Spinal cord (tissue), 10 donors: ENCODE results near the gene HSPH1. TPM values are rescaled to one million over a fixed set of nuclear protein-coding genes. Genes with fewer than 3 reads are reported as not detected.
A peak's percentile ranks its signal among the peaks of the same experiment; 100 is the strongest.
"Not testable (repeated sequence)": the region's sequence is repeated elsewhere in the genome, so short reads cannot be mapped to it uniquely, and the experiment has no call there.

ENCODE experiments used
- DNase-seq, 6 donors: peaks; one replicate each; pipeline versions ENCODE4 v3.0.0 to v3.0.0-alpha.2; 2013 to 2015; ENCODE audit warnings: low spot score in 6 of 6, low read depth in 4 of 6
- H3K27ac ChIP-seq: one replicate; pipeline ENCODE4 v1.5.1; 2013; ENCODE audit warnings: low read depth, low read length, control low read depth
- H3K27me3 ChIP-seq: one replicate; pipeline ENCODE4 v1.6.1; 2013; ENCODE audit warnings: low read length; ENCODE audit not compliant: control insufficient read depth, insufficient read depth
- H3K36me3 ChIP-seq: one replicate; pipeline ENCODE4 v1.6.1; 2013; ENCODE audit warnings: low read length; ENCODE audit not compliant: control insufficient read depth, insufficient read depth
- H3K4me1 ChIP-seq: one replicate; pipeline ENCODE4 v1.6.1; 2013; ENCODE audit warnings: low read length; ENCODE audit not compliant: control insufficient read depth, insufficient read depth
- H3K4me3 ChIP-seq: one replicate; pipeline ENCODE4 v1.5.1; 2013; ENCODE audit warnings: low read depth, low read length, control low read depth
- H3K9me3 ChIP-seq: one replicate; pipeline ENCODE4 v1.6.1; 2013; ENCODE audit warnings: low read length; ENCODE audit not compliant: control insufficient read depth, insufficient read depth
- whole genome bisulfite sequencing: methylation state at CpG from one replicate; pipeline ENCODE4 v1.1.5; 2013; ENCODE audit warnings: missing lambda C conversion rate; ENCODE audit not compliant: insufficient coverage; 5-methylcytosine and 5-hydroxymethylcytosine counted together
- polyA plus RNA-seq, 2 donors: library from polyadenylated mRNA; unstranded; fragments of 120-200 nt; gene quantifications; one replicate each; pipeline ENCODE4 v1.2.1, GENCODE V29; 2013; ENCODE audit not compliant: insufficient read length in 2 of 2
- total RNA-seq, 2 donors: library from RNA; depleted of rRNA in 1 of 2; stranded (reverse); fragments of 120-200 nt in 1 of 2; fragments of >200 nt in 1 of 2; gene quantifications; one replicate each; pipeline versions ENCODE4 v1.2.3 to v1.2.4, GENCODE V29; 2013 to 2014
- donor health status: healthy.

The HSPH1 gene
- total and polyA plus RNA-seq, 4 donors = 77.2 to 182 (median 158) TPM

- no peak for DNase-seq
- Histone ChIP-seq H3K9me3 (no peaks in the 10 kb centered on the region), H3K27me3 (no peaks in the 10 kb centered on the region), H3K4me3 (no peak overlapping the region), H3K36me3 (no peaks in the 10 kb centered on the region), H3K27ac (no peak overlapping the region), H3K4me1 (peaks cover 3% of the 10 kb centered on the region)
- whole genome bisulfite sequencing = no CpG with 5 or more reads among the region's 3 CpGs
Measured at GRCh38 chr13:31105856-31106255, 55.8 kb downstream of the HSPH1 start.

- peak in 1 of 6 donors; percentile 61 for DNase-seq
- no peaks in the 10 kb centered on the region for H3K9me3 ChIP-seq
- 91% methylated on average over 3 of the region's 6 CpGs for WGBS
- H3K4me1 ChIP-seq = no peaks in the 10 kb centered on the region
- no peaks in the 10 kb centered on the region for H3K36me3 ChIP-seq
- H3K27me3 ChIP-seq = no peaks in the 10 kb centered on the region
- no peak overlapping the region for H3K4me3 ChIP-seq
- H3K27ac ChIP-seq = no peak overlapping the region
Measured at GRCh38 chr13:31105020-31105795, 56.5 kb downstream of the HSPH1 start.

DNA sequence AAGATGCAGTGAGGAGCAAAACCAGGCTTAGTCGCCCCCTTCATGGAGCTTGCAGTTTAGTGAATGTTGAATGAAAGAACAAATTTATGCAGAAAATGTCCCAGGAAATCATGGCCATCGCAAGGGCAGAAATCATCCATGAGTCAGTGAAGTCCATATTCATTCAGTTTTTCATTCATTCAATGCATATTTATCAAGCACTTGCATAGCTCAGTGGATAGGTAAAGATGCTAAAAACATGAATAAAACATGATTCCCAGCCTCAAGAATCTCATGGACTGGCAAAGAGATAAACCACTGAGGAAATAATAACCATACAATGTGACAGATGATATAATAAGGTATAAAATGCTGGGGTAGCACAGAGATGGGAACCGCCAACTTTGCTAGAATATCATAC lies 58.8 kb downstream of the HSPH1 start:
- H3K27me3 ChIP-seq = no peaks in the 10 kb centered on the region
- no peaks in the 10 kb centered on the region for H3K4me1 ChIP-seq
- DNase-seq = no peak
- no peak overlapping the region for H3K4me3 ChIP-seq
- WGBS = 100% methylated on average over 1 of the region's 3 CpGs
- H3K27ac ChIP-seq = no peak overlapping the region
- no peaks in the 10 kb centered on the region for H3K9me3 ChIP-seq
- no peaks in the 10 kb centered on the region for H3K36me3 ChIP-seq

DNA sequence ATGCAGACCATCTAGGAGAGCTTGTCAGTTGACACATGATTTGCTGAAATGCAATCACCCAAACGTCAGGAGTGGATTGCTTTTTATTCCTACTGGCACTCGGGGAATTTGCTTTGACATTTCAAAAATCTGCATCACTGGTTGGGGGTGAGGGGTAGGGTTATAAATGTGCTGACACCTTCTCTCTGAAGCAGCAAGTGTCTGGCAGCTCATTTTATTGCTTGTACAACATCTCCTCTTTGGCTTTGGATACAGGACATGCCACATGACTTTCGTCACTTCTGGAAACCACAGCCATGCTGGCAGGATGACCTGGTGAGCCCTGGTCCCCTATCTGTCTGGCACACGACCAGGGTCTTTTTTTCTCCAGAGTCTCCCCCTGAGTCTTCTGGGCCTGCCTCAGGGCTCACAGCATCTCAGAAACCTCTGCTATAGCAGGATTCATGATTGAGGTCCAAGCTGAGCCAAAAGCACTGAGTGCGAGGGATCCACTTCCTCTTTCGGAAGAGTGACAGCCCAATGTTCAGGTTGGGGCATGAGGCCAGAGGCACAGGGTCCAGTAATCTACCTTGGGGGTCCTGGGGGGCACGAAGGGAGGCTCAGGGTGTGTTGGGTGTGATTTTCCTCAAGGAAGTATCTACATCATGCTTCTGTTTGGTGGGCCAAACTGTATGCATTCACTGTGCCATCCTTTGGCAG lies 60.1 kb downstream of the HSPH1 start:
- no peaks in the 10 kb centered on the region for H3K9me3 ChIP-seq
- no peaks in the 10 kb centered on the region for H3K4me1 ChIP-seq
- H3K4me3 ChIP-seq = no peak overlapping the region
- no peaks in the 10 kb centered on the region for H3K36me3 ChIP-seq
- WGBS = 70% methylated on average over 5 of the region's 7 CpGs
- H3K27ac ChIP-seq = no peak overlapping the region
- no peaks in the 10 kb centered on the region for H3K27me3 ChIP-seq
- peak in 1 of 6 donors; percentile 23 for DNase-seq

DNA sequence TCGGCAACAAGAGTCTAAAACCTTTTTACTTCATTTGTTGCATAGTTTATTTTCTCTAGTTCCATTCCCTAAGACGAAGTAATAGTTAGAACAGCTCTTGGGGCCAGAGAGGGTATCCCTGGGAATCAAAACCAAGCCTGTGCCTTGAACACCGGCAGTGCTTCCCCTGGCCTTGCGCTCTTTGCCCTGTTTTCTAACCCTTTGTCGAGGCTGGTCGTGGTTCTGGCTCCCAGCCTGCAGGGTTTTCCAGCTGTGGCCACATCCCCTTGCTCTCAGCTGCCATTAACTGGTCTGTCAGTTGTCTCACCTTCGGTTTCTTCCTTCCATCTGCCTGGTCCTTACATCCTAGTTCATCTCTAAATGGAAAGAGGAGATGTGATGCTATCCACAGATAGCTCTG lies 61.0 kb downstream of the HSPH1 start:
- 68% methylated on average over 5 of the region's 7 CpGs for WGBS
- Histone ChIP-seq H3K27ac (no peak overlapping the region), H3K9me3 (no peaks in the 10 kb centered on the region)

DNA sequence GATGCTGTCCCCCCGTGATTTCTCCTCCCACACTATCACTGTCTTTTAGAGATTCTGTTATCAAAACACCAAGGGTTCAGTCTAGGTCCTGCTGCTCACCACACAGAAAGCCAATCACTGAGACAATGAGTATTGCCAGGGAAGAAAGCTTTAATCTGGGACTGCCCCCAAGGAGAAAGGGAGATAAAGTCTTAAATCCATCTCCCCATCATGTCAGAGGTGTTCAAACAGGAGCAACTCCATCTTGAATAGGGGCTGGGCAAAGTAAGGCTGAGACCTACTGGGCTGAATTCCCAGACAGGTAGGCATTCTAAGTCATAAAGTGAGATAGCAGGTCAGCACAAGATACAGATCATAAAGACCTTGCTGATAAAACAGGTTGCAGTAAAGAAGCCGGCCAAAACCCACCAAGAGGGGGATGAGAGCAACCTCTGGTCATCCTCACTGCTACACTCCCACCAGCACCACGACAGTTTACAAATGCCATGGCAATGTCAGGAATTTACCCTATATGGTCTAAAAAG lies 63.7 kb downstream of the HSPH1 start:
- H3K9me3 ChIP-seq, H3K27me3 ChIP-seq, H3K4me1 ChIP-seq, H3K36me3 ChIP-seq, H3K27ac ChIP-seq, H3K4me3 ChIP-seq, DNase-seq: not testable (repeated sequence)
- WGBS = 71% methylated on average over 1 of the region's 3 CpGs

More for the DNA sequence above, 61.0 kb downstream of the HSPH1 start:
- Histone ChIP-seq H3K4me3 (no peak overlapping the region), H3K27me3 (no peaks in the 10 kb centered on the region), H3K36me3 (no peaks in the 10 kb centered on the region), H3K4me1 (no peaks in the 10 kb centered on the region)
- DNase-seq = no peak

GRCh38 chr13:31096654-31097302 lies 64.9 kb downstream of the HSPH1 start:
- DNase-seq = no peak
- no peaks in the 10 kb centered on the region for H3K27me3 ChIP-seq
- WGBS = 87% methylated on average over 8 of the region's 10 CpGs

GRCh38 chr13:31094331-31095015 lies 67.2 kb downstream of the HSPH1 start:
- Histone ChIP-seq H3K27ac (no peak overlapping the region), H3K27me3 (no peaks in the 10 kb centered on the region)
- WGBS = 82% methylated on average over 5 of the region's 6 CpGs

More at GRCh38 chr13:31096654-31097302, 64.9 kb downstream of the HSPH1 start:
- Histone ChIP-seq H3K4me3 (no peak overlapping the region), H3K27ac (no peak overlapping the region), H3K36me3 (no peaks in the 10 kb centered on the region), H3K9me3 (no peaks in the 10 kb centered on the region), H3K4me1 (no peaks in the 10 kb centered on the region)

GRCh38 chr13:31093145-31093885 lies 68.4 kb downstream of the HSPH1 start:
- H3K36me3 ChIP-seq = no peaks in the 10 kb centered on the region
- H3K4me3 ChIP-seq = no peak overlapping the region
- no peak overlapping the region for H3K27ac ChIP-seq
- H3K9me3 ChIP-seq = no peaks in the 10 kb centered on the region
- H3K27me3 ChIP-seq = no peaks in the 10 kb centered on the region
- DNase-seq = no peak
- H3K4me1 ChIP-seq = peaks cover 7% of the 10 kb centered on the region
- WGBS = 86% methylated on average over 7 of the region's 9 CpGs

More at GRCh38 chr13:31094331-31095015, 67.2 kb downstream of the HSPH1 start:
- no peaks in the 10 kb centered on the region for H3K9me3 ChIP-seq
- no peak for DNase-seq
- no peak overlapping the region for H3K4me3 ChIP-seq
- peaks cover 7% of the 10 kb centered on the region for H3K4me1 ChIP-seq
- no peaks in the 10 kb centered on the region for H3K36me3 ChIP-seq
